Lung (tissue), 12 donors: ENCODE results near the gene SPON1. TPM values are rescaled to one million over a fixed set of nuclear protein-coding genes. Genes with fewer than 3 reads are reported as not detected.

Experiments
- ATAC-seq: fragments of 200-7000 bp; cut with Tn5 transposase; one replicate; pipeline ENCODE4 v1.9.1; 2020; ENCODE audit warnings: moderate number of reproducible peaks; ENCODE audit not compliant: insufficient read depth, low FRiP score
- DNase-seq, 3 donors: peaks; one replicate each; pipeline ENCODE4 v3.0.0-alpha.2; 2013 to 2017
- H3K27ac ChIP-seq, 2 donors: one replicate each; pipeline ENCODE4 v1.5.1; 2013; ENCODE audit warnings: mild to moderate bottlenecking in 2 of 2, moderate library complexity in 2 of 2, control low read depth in 1 of 2, inconsistent platforms in 1 of 2, low read depth in 1 of 2, low read length in 1 of 2
- H3K27me3 ChIP-seq, 3 donors: one replicate each; pipeline ENCODE4 v1.5.1; 2013; ENCODE audit warnings: low read length in 2 of 3; ENCODE audit not compliant: control insufficient read depth in 3 of 3, insufficient read depth in 3 of 3
- H3K36me3 ChIP-seq, 4 donors: one replicate each; pipeline ENCODE4 v1.5.1; 2013; ENCODE audit warnings: low read length in 4 of 4, mild to moderate bottlenecking in 1 of 4, moderate library complexity in 1 of 4; ENCODE audit not compliant: control insufficient read depth in 4 of 4, insufficient read depth in 4 of 4
- H3K4me1 ChIP-seq, 5 donors: one replicate each; pipeline ENCODE4 v1.5.1; 2013; ENCODE audit warnings: low read length in 5 of 5, mild to moderate bottlenecking in 2 of 5, moderate library complexity in 1 of 5; ENCODE audit not compliant: control insufficient read depth in 5 of 5, insufficient read depth in 5 of 5
- H3K4me3 ChIP-seq: one replicate; pipeline ENCODE4 v1.5.1; 2013; ENCODE audit warnings: mild to moderate bottlenecking, control low read depth, moderate library complexity
- H3K9ac ChIP-seq, 2 donors: one replicate each; pipeline ENCODE4 v1.5.1; 2013; ENCODE audit warnings: low read length in 2 of 2, control low read depth in 1 of 2; ENCODE audit not compliant: insufficient read depth in 1 of 2
- H3K9me3 ChIP-seq, 4 donors: one replicate each; pipeline ENCODE4 v1.5.1; 2013; ENCODE audit warnings: low read length in 3 of 4, mild to moderate bottlenecking in 1 of 4, moderate library complexity in 1 of 4; ENCODE audit not compliant: control insufficient read depth in 4 of 4, insufficient read depth in 3 of 4
- WGBS, 2 donors: extraction: QIAGEN DNeasy Blood & Tissue Kit; methylation state at CpG; one replicate each; pipeline ENCODE4 v1.1.7; 2013; 5-methylcytosine and 5-hydroxymethylcytosine counted together
- polyA plus RNA-seq, 2 donors: library from polyadenylated mRNA; stranded (reverse); fragments of 200-250 nt; gene quantifications; one replicate each; pipeline ENCODE4 v1.2.1, GENCODE V29; 2013
- total RNA-seq, 2 donors: library from RNA; depleted of rRNA in 1 of 2; stranded (reverse); fragments of >200 nt in 1 of 2; gene quantifications; one replicate each; pipeline ENCODE4 v1.2.1, GENCODE V29; 2014 to 2021
- TF ChIP-seq, protein P1 (sequence below): IDR thresholded peaks from 2 replicates; pipeline ENCODE4 v1.5.1; 2012; ENCODE audit warnings: mild to moderate bottlenecking; ENCODE audit errors: control extremely low read depth, extremely low read depth
- donor health status: control.
- donor health status: control.
- donor health status: Bipolar disorder and iron deficiency.
- donor health status: healthy.
- donor health status: DM: yes; HTN: yes; CAD: no.

The SPON1 gene
- total and polyA plus RNA-seq, 4 donors, result 8.4 to 98.6 (median 59.9) TPM

DNA sequence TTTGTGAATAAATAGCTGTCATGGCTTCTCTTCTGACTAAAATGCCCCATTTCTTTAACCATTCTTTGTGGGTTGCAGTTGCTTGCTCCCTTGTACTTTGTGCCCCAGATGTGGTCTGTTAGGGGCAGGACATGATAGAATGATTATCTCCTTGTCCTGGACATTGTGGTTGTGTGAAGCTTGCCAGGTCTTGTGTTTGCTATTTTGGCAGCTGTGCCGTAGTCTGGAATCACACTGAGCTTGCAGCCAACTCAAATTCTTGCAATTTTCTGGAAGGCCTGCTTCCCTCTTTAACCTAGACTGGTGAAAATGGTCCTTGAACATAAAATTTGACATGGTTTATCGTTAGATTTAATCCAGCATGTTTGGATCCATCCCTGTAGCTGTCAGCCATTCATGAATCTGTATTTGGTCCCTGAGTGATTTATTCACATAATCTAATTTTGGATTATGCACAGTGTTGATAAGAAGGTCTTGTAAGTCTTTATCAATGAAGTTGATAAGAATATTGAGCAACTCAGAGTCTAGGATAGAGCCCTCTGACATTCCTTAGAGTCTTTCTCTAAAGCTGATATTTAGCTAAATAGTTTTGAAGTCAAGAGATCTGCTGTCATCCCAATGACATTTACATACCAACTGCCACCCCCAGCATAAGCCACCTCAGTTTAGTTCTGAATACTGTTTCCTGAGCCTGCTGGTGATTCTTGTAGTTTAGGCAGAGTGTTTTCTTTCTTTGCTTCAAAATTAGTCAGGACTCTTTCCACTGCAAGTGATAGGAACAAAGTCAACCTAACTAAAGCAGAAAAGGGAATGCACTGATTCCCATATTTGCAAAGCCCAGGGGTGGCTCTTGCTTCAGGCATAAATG lies 9.8 kb downstream of the SPON1 start:
- Histone ChIP-seq H3K4me1 (peaks cover 0 to 35% (median 5%) of the 10 kb centered on the region in 5 donors), H3K9me3 (no peaks in the 10 kb centered on the region), H3K27ac (no peak overlapping the region), H3K27me3 (no peaks in the 10 kb centered on the region), H3K4me3 (no peak overlapping the region), H3K36me3 (peaks cover 0 to 3% (median 0%) of the 10 kb centered on the region in 4 donors), H3K9ac (no peak overlapping the region)
- WGBS, 2 donors, result 62 to 69% methylated on average over 2 of the region's 2 CpGs
- TF ChIP-seq, protein P1, sequence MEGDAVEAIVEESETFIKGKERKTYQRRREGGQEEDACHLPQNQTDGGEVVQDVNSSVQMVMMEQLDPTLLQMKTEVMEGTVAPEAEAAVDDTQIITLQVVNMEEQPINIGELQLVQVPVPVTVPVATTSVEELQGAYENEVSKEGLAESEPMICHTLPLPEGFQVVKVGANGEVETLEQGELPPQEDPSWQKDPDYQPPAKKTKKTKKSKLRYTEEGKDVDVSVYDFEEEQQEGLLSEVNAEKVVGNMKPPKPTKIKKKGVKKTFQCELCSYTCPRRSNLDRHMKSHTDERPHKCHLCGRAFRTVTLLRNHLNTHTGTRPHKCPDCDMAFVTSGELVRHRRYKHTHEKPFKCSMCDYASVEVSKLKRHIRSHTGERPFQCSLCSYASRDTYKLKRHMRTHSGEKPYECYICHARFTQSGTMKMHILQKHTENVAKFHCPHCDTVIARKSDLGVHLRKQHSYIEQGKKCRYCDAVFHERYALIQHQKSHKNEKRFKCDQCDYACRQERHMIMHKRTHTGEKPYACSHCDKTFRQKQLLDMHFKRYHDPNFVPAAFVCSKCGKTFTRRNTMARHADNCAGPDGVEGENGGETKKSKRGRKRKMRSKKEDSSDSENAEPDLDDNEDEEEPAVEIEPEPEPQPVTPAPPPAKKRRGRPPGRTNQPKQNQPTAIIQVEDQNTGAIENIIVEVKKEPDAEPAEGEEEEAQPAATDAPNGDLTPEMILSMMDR, result no peak
- ATAC-seq, result no peak
- peak; percentile 63 to 74 (median 70) for DNase-seq

DNA sequence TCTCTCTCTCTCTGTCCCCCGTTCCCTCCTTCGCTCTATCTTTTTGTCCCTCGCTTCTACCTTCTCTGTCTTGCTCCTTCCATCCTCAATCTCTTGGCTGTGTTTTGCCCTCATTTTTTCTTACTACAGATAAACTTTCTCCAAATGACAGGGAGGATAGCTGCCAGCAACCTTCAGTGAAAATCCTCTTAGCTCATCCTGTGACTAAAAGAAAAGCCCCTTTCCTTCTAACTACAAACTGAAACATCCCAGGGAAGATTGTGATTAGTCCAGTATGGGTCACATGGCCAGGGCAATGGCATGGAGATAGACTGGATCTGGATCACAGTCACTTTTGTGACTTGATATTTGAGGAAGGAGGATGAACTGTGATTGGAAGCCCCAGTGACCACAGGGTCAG lies 10.4 kb downstream of the SPON1 start:
- Histone ChIP-seq H3K4me3 (no peak overlapping the region), H3K27ac (no peak overlapping the region), H3K9ac (no peak overlapping the region), H3K9me3 (no peaks in the 10 kb centered on the region), H3K27me3 (no peaks in the 10 kb centered on the region), H3K4me1 (peaks cover 0 to 32% (median 5%) of the 10 kb centered on the region in 5 donors), H3K36me3 (peaks cover 0 to 3% (median 0%) of the 10 kb centered on the region in 4 donors)
- DNase-seq (no peak), ATAC-seq (no peak)
- TF ChIP-seq, protein P1, result no peak
- 93 to 96% methylated on average over 3 of the region's 3 CpGs for WGBS, 2 donors

DNA sequence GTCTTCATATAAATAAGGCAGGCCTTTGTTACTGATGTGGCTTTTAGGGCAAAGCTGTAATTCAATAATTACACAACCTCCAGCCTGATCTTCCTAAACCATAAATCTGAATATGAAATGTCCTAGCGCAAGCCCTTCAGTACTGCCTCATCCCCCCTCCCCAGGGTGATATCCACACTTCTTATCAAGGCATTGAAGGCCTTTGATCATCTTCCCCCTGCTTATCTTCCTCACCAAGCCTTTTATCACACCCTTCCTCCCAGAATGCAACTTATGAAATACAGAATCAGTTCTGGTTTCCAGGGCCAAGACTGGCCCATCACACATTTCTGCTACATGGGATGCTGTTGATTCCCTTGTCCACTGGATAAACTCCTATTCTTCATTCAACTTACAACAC lies 12.1 kb downstream of the SPON1 start:
- 60 to 81% methylated on average over 1 of the region's 1 CpG for WGBS, 2 donors
- Histone ChIP-seq H3K4me1 (peaks cover 0 to 35% (median 5%) of the 10 kb centered on the region in 5 donors), H3K4me3 (no peak overlapping the region), H3K9ac (no peak overlapping the region), H3K9me3 (no peaks in the 10 kb centered on the region), H3K27ac (no peak overlapping the region), H3K36me3 (no peaks in the 10 kb centered on the region), H3K27me3 (no peaks in the 10 kb centered on the region)
- no peak for ATAC-seq
- TF ChIP-seq, protein P1, result no peak
- no peak for DNase-seq
